Activated T-cell treated with anti-CD3 and anti-CD28 coated beads for 24 hours (primary cell): ENCODE data around the gene GYPA.
"Not testable (repeated sequence)": the region's sequence is repeated elsewhere in the genome, so short reads cannot be mapped to it uniquely, and the experiment has no call there.

Experiments
- DNase-seq: peaks from one replicate; pipeline ENCODE4 v3.0.0-alpha.2; 2020; ENCODE audit warnings: low read depth

Gene GYPA

DNA sequence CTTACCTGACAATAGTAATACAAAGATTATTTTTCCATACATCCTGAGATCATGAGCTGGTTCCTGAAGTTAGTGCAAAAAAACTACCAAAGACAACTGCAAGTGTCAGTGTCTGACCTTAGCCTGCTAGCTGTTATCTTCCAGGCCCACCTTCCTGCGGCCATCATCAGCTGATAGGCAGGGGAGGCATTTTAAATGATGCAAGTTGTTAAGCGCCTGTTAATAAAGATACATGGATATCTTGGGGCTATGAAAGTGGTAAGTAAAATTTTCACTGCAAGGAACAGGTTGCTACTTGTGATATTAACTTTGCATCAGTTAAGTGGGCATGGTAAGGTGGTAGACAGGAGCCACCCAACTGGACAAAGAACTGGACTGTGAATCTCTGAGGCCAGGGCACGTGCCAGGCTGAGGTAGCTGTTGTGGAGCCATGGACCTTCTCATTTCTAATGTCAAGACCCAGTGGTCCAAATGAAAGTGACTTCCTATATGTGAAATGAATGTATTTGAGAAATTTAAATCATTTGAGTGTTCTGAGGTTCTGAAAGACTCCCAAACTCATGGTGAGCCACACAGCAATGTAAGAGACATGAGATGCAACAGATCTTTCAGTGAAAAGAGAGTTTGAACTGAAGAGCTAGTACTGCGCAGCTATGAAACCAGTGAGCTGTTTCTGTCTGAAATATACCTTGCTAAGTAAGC, at the start of gene GYPA:
GYPA (minus strand) TSS at position 125 of the 702 bp plus-strand sequence; CDS start at position 42, 83 bp downstream.
- not testable (repeated sequence) for DNase-seq

DNA sequence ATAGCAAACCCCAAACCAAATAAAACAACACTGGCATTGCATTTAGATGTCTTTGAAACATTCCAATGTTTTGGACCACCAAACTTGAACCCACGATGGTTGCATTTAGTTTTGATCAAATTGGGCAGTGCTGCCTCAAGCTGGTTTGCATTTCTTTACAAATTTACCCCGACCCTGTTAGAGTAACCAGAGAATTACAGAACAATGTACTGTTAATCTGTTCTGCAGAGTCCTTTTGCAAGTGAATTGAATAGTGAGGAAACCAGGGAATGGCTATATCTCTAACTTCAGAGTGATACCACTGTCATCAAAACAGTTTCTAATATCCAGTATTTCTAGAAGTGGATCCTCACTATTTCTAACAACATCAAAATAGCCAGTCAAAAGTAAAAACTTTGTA, 49.5 kb upstream of the GYPA start:
- no peak for DNase-seq

DNA sequence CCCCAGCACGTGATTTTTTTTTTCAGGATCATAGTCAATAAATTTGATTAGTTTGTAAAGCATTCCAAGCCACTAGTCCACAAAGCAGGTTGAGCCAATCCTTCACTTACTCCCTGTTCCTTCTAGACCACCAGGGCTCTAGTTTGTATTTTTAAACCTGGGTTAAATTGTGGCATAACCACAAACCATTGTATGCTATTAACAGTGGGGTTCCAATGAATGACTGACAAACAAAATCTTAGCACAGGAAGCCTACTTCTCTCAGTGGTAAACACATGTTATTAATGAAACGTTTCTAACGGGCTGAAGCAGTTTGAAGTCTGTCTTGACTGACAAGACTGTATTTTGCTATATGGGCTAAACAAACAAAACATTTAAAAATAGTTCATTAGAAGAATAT, 48.6 kb upstream of the GYPA start:
- DNase-seq: no peak

DNA sequence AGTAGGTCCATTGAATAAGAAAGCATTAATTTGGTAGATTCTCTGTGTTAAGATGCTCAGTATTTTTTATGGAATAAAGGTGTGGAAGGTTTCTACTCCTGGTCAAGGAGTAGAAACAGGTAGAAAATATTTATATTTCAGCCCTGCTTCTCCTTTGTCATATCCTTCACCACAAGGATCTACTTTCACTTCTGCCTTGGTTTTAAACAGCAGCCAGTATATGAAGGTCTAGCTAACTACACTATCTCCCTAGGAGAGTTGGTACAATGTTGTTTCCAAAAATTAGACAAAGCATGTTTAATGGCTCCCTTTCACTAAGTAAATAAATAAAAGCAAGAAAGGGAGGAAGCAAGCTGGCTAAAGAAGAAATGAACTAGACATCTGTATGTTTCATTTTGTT, 44.6 kb upstream of the GYPA start:
- DNase-seq: no peak

DNA sequence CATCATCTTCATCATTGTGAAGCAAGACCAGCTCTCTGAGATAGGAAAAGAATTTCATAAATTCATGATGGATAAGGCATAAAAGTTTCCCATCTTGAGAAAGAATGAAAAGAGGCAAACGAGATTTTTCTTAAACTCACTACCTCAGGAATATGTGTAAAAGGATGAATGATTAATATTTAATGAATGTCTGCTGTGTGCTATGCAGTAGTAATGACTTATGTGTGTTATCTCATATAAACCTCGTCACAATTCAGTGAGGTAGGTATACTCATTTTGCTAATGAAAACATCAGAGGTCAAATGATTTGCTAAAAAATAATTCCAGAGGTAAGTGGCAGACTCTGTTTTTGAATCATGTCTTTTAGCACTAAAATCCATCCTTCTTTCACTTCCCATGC, 42.6 kb upstream of the GYPA start:
- DNase-seq: no peak

DNA sequence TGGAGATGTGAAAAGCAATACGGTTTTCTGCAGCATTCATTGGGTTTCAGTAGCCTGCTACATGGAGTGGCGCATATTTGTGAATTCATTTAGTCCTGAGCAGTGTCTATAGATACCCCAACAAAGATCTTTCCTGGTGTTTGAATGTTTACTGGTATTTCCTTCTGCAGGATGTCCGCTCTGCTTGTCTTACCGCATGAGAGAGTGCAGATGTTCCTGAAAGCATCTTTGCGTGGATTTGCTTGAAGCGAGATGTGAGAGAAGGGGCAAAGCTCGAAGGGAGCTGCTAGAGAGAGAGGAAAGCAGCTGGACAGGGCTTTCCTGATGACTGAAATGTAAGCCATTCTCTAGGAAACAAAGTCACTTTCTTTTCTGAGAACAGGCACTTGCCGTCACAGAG, 40.9 kb upstream of the GYPA start:
- no peak for DNase-seq

DNA sequence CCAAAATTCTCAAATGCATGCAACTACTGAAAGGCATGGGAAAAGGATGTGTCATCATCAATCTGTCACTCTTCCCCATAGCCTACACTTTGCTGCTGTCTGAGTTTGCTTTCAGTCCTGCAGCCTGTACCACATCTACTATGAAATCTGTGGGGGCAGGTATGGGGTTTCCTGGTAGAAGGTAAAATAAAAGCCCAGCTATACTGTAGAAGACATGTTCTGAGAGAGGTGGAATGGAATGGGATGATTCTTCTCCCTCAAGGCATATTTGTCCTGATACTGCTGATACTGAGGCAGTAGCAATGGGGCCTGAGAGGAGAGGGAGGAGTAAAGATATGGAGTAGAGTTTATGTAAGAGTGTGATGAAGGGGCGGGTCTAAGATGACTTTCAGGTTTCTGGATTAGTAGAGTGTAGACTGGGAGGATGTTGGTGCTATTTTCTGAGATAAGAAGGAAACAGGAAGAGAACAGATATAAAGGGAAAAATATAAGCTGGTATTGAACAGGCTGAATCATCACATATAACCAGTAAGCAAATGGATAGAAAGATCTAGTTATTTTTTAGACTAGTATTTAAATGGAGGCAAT, 38.7 kb upstream of the GYPA start:
- DNase-seq: no peak

- no peak for DNase-seq
Measured at GRCh38 chr4:144178414-144178813, 37.9 kb upstream of the GYPA start.

DNA sequence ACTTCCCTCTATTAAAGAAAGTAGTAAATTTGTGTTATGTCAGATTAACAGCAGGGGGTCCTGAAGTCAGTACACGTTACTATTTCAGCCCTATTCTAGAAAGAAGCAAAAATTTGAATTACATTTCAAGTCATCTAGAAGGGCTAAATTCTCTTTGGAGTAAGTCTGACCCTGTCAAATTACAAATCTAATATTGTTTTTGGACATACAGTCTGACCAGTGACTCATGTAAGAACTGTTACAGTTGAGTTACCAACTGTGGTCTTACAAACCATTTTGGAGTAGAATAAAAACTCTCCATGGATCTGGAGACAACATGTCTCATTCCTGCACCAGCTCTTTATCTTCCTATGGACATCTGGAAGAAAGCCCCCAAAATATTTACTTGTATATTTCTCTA, 36.0 kb upstream of the GYPA start:
- no peak for DNase-seq

GRCh38 chr4:144174401-144175067, 34.0 kb upstream of the GYPA start:
- no peak for DNase-seq

GRCh38 chr4:144171697-144172096, 31.2 kb upstream of the GYPA start:
- no peak for DNase-seq

GRCh38 chr4:144169211-144169610, 28.7 kb upstream of the GYPA start:
- DNase-seq: no peak

- no peak for DNase-seq
Measured at GRCh38 chr4:144154044-144154443, 13.5 kb upstream of the GYPA start.

- DNase-seq: not testable (repeated sequence)
Measured at GRCh38 chr4:144142690-144143326, 2.3 kb upstream of the GYPA start.

GRCh38 chr4:144141493-144141892, 975 bp upstream of the GYPA start:
- no peak for DNase-seq

GRCh38 chr4:144139991-144140390, 527 bp downstream of the GYPA start:
- not testable (repeated sequence) for DNase-seq

DNA sequence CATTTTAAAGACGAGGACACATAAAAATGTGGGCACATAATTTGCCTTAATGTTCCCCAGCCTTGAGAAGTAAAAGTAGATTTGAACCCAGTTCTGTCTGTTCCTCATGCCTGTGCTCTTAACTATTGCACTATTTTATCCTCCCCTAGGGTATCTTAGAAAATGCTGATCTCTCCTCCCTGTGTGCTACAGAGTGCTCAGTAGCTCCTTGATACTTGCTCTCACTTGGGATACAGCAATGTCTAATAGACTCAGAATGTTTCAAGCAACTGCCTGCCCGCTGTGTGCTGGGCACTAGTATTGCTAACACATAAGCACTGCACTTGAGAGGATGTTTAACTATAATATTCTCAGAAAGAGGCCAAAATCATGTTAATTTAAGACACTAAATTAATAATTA, 971 bp downstream of the GYPA start:
- DNase-seq: not testable (repeated sequence)

- DNase-seq: not testable (repeated sequence)
Measured at GRCh38 chr4:144138239-144138638, 2.3 kb downstream of the GYPA start.

GRCh38 chr4:144137137-144137931, 3.2 kb downstream of the GYPA start:
- DNase-seq: not testable (repeated sequence)

- not testable (repeated sequence) for DNase-seq
Measured at GRCh38 chr4:144136189-144136588, 4.3 kb downstream of the GYPA start.

GRCh38 chr4:144130167-144130566, 10.4 kb downstream of the GYPA start:
- not testable (repeated sequence) for DNase-seq

DNA sequence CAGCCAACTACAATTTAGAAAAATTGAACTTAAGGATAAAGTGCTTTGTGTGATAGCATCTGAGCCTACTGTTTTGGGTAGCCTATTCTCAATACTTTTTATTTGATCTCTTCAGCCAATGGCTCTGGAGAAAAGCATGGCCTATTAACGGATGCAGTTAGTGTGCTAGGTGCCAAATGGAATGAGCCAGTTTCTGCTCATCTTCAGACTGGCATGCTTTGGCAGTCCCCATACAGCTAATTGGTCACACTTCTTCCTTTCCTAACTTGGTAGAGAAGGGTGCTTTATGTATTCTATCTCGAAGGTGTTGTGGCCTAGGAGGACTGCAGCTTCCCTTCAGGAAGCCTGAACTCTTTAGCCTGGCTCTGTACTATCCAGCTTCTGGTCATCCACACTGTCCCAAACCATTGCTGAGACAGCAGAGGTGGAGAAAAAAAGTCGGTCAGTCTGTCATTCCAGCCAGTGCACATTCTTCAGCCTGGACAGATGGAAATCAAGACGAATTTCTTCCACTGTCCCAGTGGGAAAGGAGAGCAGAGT, 11.1 kb downstream of the GYPA start:
- not testable (repeated sequence) for DNase-seq
